PC-3 (cell line): ENCODE measurements around the gene RGS3. TPM values are rescaled to one million over a fixed set of nuclear protein-coding genes. Genes with fewer than 3 reads are reported as not detected.

Source experiments
- ATAC-seq: fragments of 200-7000 bp; cut with Tn5 transposase; 2 replicates; pipeline ENCODE4 v1.9.1; 2020; ENCODE audit warnings: mild to moderate bottlenecking, moderate library complexity
- BruUV-seq: library from RNA; stranded (reverse); fragments of 400-500 nt; replicated peaks from 2 replicates; lab custom pipeline; 2021; lab: Mats Ljungman, UMichigan
- CTCF ChIA-PET: fragments of 300-600 bp; sonication (Branson Sonifier 250); formaldehyde crosslinking; loops from one replicate; lab custom pipeline; 2022; ENCODE audit warnings: antibody characterized with exemption; lab: Charles Lee
- POLR2A ChIA-PET: fragments of 300-600 bp; sonication (Branson Sonifier 250); formaldehyde crosslinking; loops from one replicate; lab custom pipeline; 2022; ENCODE audit warnings: antibody characterized with exemption; ENCODE audit not compliant: unreplicated experiment; lab: Charles Lee
- DNase-seq: peaks from one replicate; pipeline ENCODE4 v3.0.0-alpha.2; 2015
- H2AFZ ChIP-seq: fragments of 300-600 bp; sonication (generic); 2 replicates; pipeline ENCODE4 v1.6.0; 2016; ENCODE audit warnings: antibody characterized with exemption, low read length
- H3F3A ChIP-seq: fragments of 300-600 bp; sonication (generic); one replicate; pipeline ENCODE4 v1.6.0; 2017; ENCODE audit warnings: antibody characterized with exemption, low read length, control low read depth, mild to moderate bottlenecking; ENCODE audit not compliant: unreplicated experiment
- H3K27ac ChIP-seq: fragments of 300-600 bp; sonication (generic); 2 replicates; pipeline ENCODE4 v1.5.1; 2016; ENCODE audit warnings: mild to moderate bottlenecking, low read length
- H3K27me3 ChIP-seq: fragments of 300-600 bp; sonication (generic); 2 replicates; pipeline ENCODE4 v1.6.1; 2016; ENCODE audit warnings: low read length, mixed read lengths
- H3K36me3 ChIP-seq: fragments of 300-600 bp; sonication (generic); 2 replicates; pipeline ENCODE4 v1.6.1; 2016; ENCODE audit warnings: low read depth, mixed run types, low read length, mixed read lengths
- H3K4me1 ChIP-seq: fragments of 300-600 bp; sonication (generic); 2 replicates; pipeline ENCODE4 v1.5.1; 2016; ENCODE audit warnings: low read length; ENCODE audit not compliant: insufficient read depth
- H3K4me2 ChIP-seq: fragments of 300-600 bp; sonication (generic); 2 replicates; pipeline ENCODE4 v1.6.0; 2016; ENCODE audit warnings: low read length
- H3K4me3 ChIP-seq: fragments of 300-600 bp; sonication (generic); 2 replicates; pipeline ENCODE4 v1.5.1; 2016; ENCODE audit warnings: mild to moderate bottlenecking, low read length, mixed read lengths
- H3K79me2 ChIP-seq: fragments of 300-600 bp; sonication (generic); 2 replicates; pipeline ENCODE4 v1.6.1; 2017; ENCODE audit warnings: low read length, mixed read lengths
- H3K9ac ChIP-seq: fragments of 300-600 bp; sonication (generic); 2 replicates; pipeline ENCODE4 v1.6.0; 2016; ENCODE audit warnings: mild to moderate bottlenecking, low read length
- H3K9me2 ChIP-seq: fragments of 300-600 bp; sonication (generic); replicated peaks from 2 replicates; pipeline ENCODE4 v1.6.1; 2016; ENCODE audit warnings: mixed run types, low read length, mixed read lengths
- H3K9me3 ChIP-seq: fragments of 300-600 bp; sonication (generic); 2 replicates; pipeline ENCODE4 v1.6.1; 2016; ENCODE audit warnings: low read length, mixed read lengths
- H4K20me1 ChIP-seq: fragments of 300-600 bp; sonication (generic); 2 replicates; pipeline ENCODE4 v1.6.1; 2016; ENCODE audit warnings: low read length, mixed read lengths
- CTCF ChIP-seq: fragments of 300-600 bp; sonication (generic); conservative IDR thresholded peaks from 2 replicates; pipeline ENCODE4 v1.5.1; 2017; ENCODE audit warnings: antibody characterized with exemption, low read depth, mild to moderate bottlenecking, low read length
- EZH2 ChIP-seq: fragments of 300-600 bp; sonication (generic); IDR thresholded peaks from one replicate; pipeline ENCODE4 v1.6.1; 2017; ENCODE audit warnings: antibody characterized with exemption, mild to moderate bottlenecking, low read length; ENCODE audit not compliant: unreplicated experiment
- EZH2phosphoT487 ChIP-seq: fragments of 300-600 bp; sonication (generic); IDR thresholded peaks from 2 replicates; pipeline ENCODE4 v1.6.1; 2018; ENCODE audit warnings: mild to moderate bottlenecking, antibody characterized with exemption, low read length, borderline replicate concordance
- intact Hi-C: fragments of 100-400 bp; cut with micrococcal nuclease; formaldehyde crosslinking; loops from 2 replicates; pipeline ENCODE4 v1.9.0; 2023
- total RNA-seq: library from RNA; depleted of rRNA; stranded (reverse); fragments of >200 nt; gene quantifications from 2 replicates; pipeline ENCODE4 v1.2.3, GENCODE V29; 2014

RGS3 gene
- total RNA-seq, 1 experiment from 2014 or later: 26.3 TPM

- H3F3A ChIP-seq: no peaks in the 10 kb centered on the region
- no peaks in the 10 kb centered on the region for H3K27me3 ChIP-seq
- H4K20me1 ChIP-seq: no peaks in the 10 kb centered on the region
- no peak overlapping the region for H3K4me2 ChIP-seq
- ATAC-seq (no peak), DNase-seq (no peak)
- ChIA-PET POLR2A (no interaction called here), CTCF (interaction anchor here (0.6 to 5.5 kb wide), 4 partner anchors 64 to 143 kb away, joined by 3 to 67 read pairs (median 4); no protein-coding TSS in a partner anchor)
- H3K36me3 ChIP-seq: peaks cover 10% of the 10 kb centered on the region
- intact Hi-C loops: no loop called here
- no peak overlapping the region for H3K27ac ChIP-seq
- H3K79me2 ChIP-seq: 0 out of 2 replicates have a peak, but pooled peaks cover 3% of the 10 kb centered on the region
- no peaks in the 10 kb centered on the region for H3K9me3 ChIP-seq
- no TSS peak for BruUV-seq
- no peak overlapping the region for H2AFZ ChIP-seq
- no peak overlapping the region for H3K4me3 ChIP-seq
- no peaks in the 10 kb centered on the region for H3K4me1 ChIP-seq
- H3K9me2 ChIP-seq: no peaks in the 10 kb centered on the region
- H3K9ac ChIP-seq: no peak overlapping the region
- TF ChIP-seq CTCF (no peak), EZH2 (no peak), EZH2phosphoT487 (no peak)
These were observed 125.4 kb downstream of the RGS3 start for GRCh38 chr9:113588936-113589335.

GRCh38 chr9:113589407-113589806 is 125.9 kb downstream of the RGS3 start:
- no peaks in the 10 kb centered on the region for H3K9me3 ChIP-seq
- DNase-seq (no peak), ATAC-seq (no peak)
- H3K4me3 ChIP-seq: no peak overlapping the region
- ChIA-PET CTCF (interaction anchor here (0.8 to 5.5 kb wide), 4 partner anchors 64 to 143 kb away, joined by 3 to 67 read pairs (median 5); no protein-coding TSS in a partner anchor), POLR2A (no interaction called here)
- no peak overlapping the region for H3K9ac ChIP-seq
- H3K36me3 ChIP-seq: peaks cover 6% of the 10 kb centered on the region
- no peaks in the 10 kb centered on the region for H3K27me3 ChIP-seq
- 0 out of 2 replicates have a peak, but pooled peaks cover 3% of the 10 kb centered on the region for H3K79me2 ChIP-seq
- no peaks in the 10 kb centered on the region for H3K4me1 ChIP-seq
- no TSS peak for BruUV-seq
- no peak overlapping the region for H3K27ac ChIP-seq
- TF ChIP-seq CTCF (no peak), EZH2 (no peak), EZH2phosphoT487 (no peak)
- H3K4me2 ChIP-seq: no peak overlapping the region
- intact Hi-C loops: no loop called here
- no peaks in the 10 kb centered on the region for H3K9me2 ChIP-seq
- H3F3A ChIP-seq: no peaks in the 10 kb centered on the region
- H4K20me1 ChIP-seq: no peaks in the 10 kb centered on the region
- H2AFZ ChIP-seq: no peak overlapping the region

GRCh38 chr9:113589890-113590289 is 126.4 kb downstream of the RGS3 start:
- ChIA-PET CTCF (interaction anchor here (1.1 to 5.5 kb wide), 2 partner anchors 67 to 143 kb away, joined by 7 to 67 read pairs; no protein-coding TSS in a partner anchor), POLR2A (no interaction called here)
- H3K4me1 ChIP-seq: no peaks in the 10 kb centered on the region
- no peaks in the 10 kb centered on the region for H3F3A ChIP-seq
- H3K27ac ChIP-seq: no peak overlapping the region
- H3K79me2 ChIP-seq: 0 out of 2 replicates have a peak, but pooled peaks cover 3% of the 10 kb centered on the region
- H3K4me3 ChIP-seq: no peak overlapping the region
- no peak for TF ChIP-seq EZH2phosphoT487
- TF ChIP-seq CTCF: peak; percentile 58
- H3K9me3 ChIP-seq: no peaks in the 10 kb centered on the region
- H3K9me2 ChIP-seq: no peaks in the 10 kb centered on the region
- no peaks in the 10 kb centered on the region for H3K27me3 ChIP-seq
- no peak overlapping the region for H3K9ac ChIP-seq
- no TSS peak for BruUV-seq
- DNase-seq (peak; percentile 38), ATAC-seq (peak; percentile 28)
- H3K36me3 ChIP-seq: peaks cover under 1% of the 10 kb centered on the region
- no peak overlapping the region for H3K4me2 ChIP-seq
- no peak overlapping the region for H2AFZ ChIP-seq
- intact Hi-C loops: loop anchor here (2.0 kb wide), 1 partner anchor 143 kb away; no protein-coding TSS in a partner anchor
- no peaks in the 10 kb centered on the region for H4K20me1 ChIP-seq
